HG02798 (cell line): ENCODE measurements around the gene RCAN1.
"Not testable (repeated sequence)": the region's sequence is repeated elsewhere in the genome, so short reads cannot be mapped to it uniquely, and the experiment has no call there.

ENCODE experiments used
- ATAC-seq: cut with Tn5 transposase; IDR thresholded peaks from one replicate; pipeline ENCODE4 v1.9.1; 2021; ENCODE audit warnings: mild to moderate bottlenecking; ENCODE audit not compliant: unreplicated experiment, poor library complexity

RCAN1 gene

GRCh38 chr21:34623516-34623915 lies 8.6 kb upstream of the RCAN1 start:
- no peak for ATAC-seq

GRCh38 chr21:34621434-34622350 lies 6.8 kb upstream of the RCAN1 start:
- no peak for ATAC-seq

DNA sequence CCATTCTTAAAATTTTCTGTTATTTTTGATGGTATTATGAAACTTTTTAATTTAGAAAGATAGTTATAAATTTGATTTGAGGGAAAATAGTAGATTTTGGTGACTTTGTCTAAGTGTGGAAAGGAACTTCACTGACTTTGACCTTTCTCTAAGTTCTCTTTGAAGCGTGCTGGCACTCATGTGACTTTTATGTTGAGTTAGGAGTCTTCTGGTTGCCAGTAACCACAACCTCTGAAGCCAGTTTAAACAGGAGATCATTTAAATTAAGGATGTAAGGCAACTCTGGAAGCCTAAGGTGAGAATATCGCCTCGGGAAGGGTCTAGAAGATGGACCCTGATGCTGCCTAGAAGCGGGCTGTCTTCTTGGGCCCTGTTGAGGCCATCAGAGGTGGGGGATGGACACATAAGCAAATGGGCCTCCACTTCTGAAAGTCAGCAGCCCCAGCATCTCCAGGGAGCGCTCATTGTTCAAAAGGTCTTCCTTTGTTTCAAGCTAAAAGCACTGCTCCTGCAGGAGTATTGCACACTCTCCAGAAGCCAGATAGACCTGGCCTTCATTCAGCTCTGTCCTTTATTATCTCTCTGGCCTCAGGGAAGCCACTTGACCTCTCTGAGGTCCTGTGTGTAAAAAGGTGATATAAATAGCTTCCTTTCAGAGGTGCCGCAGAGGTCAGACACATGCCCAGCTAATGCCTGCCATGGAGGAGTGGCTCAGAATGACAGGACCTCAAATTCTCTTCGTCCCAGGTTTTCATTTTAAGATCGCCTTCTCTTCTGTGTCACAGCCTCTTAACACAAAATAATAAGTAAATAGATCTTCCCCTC lies 5.1 kb upstream of the RCAN1 start:
- no peak for ATAC-seq

- no peak for ATAC-seq
Measured at GRCh38 chr21:34618941-34619340, 4.0 kb upstream of the RCAN1 start.

DNA sequence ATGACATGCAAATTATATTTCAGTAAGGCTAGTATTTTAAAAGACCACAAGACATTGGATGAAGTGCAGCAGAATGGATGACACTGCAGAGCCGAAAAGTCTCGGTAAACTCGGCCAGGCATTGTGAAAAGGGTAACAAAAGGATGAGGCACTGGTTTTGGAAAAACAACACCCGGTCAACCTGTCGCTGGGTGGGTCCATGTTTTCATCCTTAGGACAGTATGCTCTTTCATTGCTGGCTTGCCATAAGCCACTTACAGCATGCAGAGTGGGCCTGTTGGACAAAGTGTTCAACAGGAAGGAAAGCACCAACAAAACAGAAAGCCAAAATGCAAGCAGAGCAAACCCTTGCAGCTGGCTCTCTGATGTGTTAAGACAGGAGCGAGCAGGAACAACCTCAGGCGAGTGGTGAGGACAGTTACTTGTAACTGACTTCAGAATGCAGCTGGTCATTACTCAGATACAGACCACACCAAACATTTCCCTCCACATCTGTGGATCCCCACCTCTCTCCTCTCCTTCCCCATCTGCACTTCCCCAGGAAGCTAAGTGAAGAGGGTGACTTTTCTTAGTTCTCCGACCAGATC lies 2.9 kb upstream of the RCAN1 start:
- no peak for ATAC-seq

DNA sequence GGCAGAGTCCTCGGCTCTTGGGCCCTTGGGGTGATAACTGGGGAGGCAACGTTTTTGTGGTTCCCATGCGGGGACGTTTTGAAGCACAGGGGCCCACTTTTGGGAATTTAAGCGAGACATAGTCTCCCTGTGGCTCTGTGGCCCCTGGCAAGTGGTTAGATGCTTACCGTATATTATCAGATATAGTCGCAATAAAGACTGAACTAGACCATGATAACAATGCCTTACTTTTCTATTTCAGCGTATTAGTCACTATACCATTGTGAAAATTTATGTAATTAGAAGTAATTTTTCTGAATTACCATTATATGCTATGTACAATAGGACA lies 538 bp upstream of the RCAN1 start:
- ATAC-seq, result no peak

- ATAC-seq, result no peak
Measured at GRCh38 chr21:34613679-34614627, 960 bp downstream of the RCAN1 start.

- ATAC-seq, result no peak
Measured at GRCh38 chr21:34612557-34612956, 2.4 kb downstream of the RCAN1 start.

DNA sequence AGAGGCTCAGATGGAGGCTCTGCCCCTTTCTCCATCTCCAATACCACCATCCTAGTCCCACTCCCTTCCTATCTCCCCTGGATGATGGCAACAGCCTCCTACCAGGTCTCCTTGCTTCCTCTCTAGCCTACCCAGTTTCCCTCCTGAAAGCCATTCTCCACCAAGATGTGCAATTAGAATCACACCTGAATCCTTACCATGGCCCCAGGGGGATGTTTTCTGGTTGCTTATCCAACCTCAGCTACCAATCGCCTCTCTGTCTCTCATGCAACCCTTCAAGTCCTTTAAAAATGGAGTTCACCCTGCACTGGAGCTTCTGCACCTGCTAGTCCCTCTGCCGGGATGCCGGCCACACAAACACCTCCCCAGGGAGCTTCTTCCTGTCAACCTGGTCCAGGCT lies 2.9 kb downstream of the RCAN1 start:
- no peak for ATAC-seq

GRCh38 chr21:34611528-34611927 lies 3.4 kb downstream of the RCAN1 start:
- no peak for ATAC-seq

DNA sequence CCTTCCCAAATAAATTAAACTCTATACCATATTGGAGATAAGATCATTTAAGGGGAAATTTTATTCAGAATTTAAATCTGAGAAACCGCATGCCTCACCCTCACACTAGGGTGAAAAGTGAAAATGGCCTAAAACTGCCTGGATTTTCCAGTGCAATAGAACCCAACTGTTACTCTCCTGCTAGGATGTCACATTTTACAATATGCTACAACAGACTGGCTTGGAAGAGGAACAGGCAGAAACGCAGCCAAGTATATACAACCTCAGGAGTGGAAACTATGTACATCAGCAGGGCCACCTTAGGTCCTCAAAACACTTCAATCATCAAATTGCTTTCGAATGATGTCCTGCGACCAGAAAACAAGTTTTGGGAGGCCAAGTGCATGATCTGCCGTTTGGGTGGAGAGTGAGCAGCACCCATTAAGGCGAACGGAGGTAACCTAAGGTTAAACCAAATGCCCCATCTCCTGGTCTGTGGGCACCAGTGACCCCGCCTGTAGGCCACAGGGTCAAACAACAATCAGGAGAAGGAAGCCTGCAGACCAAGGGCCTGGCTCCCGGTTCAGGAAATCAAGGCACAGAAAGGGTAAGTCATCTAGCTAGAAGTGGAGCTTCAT lies 4.9 kb downstream of the RCAN1 start:
- ATAC-seq, result no peak

DNA sequence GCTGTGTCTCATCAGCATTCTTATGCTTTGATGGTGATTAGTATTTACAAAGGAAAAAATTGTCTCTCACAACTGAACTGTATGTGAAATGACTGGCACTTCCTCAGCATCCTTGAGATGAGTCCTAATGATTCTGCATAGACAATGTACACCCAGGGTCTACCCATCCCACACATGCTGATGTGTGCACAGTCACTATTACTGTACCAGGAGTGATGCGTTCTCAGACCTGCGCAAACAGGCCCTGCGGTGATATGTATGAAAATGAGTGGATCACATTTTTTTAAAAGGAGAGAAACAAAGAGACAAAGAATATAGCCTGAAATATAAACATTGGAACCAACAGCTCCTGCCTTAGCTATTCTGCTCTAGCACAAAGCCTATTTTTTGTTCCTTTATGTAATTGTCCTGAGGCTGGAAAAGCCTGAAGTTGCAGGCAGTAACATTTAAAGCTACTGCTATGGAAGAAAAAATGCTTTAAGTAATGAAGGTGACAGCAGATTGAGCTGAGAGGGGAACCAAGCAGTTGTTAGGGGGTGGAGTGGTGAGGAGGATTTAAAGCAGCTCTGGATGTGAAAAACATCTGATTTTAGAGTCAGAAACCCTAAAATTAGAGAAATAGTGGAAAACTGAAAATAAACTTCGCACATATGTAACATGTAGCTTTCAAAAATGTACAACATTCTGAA lies 5.5 kb downstream of the RCAN1 start:
- ATAC-seq, result no peak

DNA sequence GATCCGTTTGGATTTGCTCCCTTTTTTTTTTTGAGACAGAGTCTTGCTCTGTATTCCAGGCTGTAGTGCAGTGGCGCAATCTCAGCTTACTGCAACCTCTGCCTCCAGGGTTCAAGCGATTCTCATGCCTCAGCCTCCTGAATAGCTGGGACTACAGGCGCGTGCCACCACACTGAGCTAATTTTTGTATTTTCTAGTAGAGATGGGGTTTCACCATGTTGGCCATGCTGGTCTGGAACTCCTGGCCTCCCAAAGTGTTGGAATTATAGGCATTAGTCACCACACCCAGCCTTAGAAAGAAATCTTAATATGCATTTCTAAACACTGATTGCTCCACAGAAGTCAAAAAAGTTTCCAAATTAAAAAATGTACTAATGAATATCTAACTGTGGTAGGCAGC lies 7.5 kb downstream of the RCAN1 start:
- ATAC-seq, result not testable (repeated sequence)

DNA sequence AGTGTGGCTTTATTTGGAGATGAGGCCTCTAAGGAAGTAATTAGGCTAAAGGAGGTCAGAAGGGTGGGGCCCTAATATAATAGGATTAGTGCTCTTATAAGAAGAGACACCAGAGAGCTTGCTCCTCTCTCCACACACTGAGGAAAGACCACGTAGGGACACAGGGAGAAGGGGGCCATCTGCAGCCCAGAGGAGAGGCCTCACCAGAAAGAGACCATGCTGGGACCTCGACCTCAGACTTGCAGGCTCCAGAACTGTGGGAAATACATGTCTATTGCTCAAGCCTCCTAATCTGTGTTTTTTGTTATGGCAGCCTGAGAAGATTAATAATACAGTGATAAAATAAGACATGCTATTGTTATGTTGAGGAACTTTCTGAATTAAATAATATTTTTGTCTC lies 8.3 kb downstream of the RCAN1 start:
- ATAC-seq, result no peak

DNA sequence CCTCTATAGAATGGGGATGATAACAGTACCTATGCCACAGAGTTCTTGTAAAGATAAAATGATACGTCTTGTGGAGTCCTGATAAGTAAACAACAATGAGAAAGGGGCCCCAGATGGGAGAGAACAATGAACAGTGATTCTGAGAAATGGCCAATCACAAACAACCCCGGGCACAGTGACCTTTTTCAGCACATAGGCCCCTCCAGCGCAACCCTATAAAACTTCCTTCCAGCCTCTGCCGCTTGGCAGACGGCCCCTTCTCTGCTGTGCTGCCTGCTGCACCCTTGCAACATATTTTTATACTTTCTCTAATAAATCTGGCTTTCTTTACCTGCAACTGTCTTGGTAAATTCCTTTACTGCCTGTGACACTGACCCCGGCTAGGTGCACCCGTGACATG lies 8.9 kb downstream of the RCAN1 start:
- ATAC-seq, result no peak

- ATAC-seq, result not testable (repeated sequence)
Measured at GRCh38 chr21:34604956-34605355, 10.0 kb downstream of the RCAN1 start.

DNA sequence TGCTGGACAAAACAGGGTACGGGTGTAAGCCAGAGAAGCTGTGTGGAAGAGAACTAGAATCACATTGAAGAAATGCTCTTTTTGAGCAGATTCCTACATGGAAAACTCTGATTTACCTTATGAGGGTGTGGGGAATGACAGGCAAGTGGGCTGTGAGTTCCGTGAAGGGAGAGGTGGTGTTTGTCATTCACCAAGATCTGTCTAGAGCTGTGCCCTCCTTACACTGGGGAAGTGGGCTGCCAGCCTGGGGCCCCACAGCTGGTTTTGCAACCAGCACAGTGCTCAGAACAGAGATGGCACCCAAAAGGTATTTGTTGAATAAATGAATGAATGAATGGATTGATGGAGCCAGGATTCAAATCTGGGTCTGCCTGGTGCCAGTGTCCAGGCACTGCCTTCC lies 10.4 kb downstream of the RCAN1 start:
- no peak for ATAC-seq

DNA sequence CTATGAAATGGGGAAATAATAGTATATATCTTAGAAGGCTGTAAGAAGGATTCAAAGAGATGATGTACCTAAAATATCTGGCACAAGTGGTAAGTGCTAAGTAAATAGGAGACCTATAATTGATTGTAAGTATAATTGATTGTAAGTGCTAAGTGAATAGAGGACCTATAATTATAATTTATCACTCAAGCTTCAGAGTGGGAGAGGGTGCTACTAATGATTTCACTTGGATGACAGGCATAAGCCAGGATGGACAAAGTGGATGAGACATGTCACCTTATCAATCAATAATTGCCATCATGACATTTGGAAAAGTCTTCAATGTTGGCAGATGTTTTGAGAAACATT lies 11.2 kb downstream of the RCAN1 start:
- no peak for ATAC-seq

DNA sequence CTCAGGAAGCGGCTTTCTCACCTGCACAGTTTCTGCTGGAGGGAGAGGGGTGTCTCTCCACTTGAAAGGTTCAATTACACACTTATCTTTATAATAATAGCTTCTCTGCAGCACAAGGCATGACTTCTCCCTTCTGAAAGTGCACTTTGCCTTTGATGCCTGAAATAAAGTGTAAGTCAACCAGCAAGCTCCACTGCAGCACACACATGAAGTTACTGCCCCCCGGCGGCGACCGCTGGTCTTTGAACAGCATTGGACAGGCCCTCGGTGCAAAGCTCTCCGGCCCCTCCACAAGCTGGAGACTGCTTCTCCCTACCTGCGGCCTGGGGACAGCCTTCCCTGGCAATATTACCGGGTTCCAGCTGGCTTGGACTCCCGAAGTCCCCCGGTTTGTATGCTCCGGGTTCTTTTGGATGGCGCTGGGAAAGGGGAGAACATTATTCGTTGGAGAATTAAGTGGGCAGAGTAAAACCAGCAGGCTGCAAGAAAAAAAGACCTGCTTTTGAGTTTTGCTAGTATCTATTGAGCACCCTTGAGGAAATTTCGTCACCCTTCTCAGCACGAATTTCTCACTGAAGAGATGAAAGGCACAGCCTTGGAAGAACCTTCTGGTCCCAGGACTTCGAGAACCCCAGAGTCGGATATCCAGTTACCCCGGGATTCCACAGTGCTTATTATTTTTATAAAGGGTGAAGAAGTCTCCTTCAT lies 11.8 kb downstream of the RCAN1 start:
- ATAC-seq, result peak; percentile 71
